Testis (tissue), 3 donors: ENCODE data around the gene RCN1. TPM values are rescaled to one million over a fixed set of nuclear protein-coding genes. Genes with fewer than 3 reads are reported as not detected.
"Not testable (repeated sequence)": the region's sequence is repeated elsewhere in the genome, so short reads cannot be mapped to it uniquely, and the experiment has no call there.

Experiments
- DNase-seq: peaks from one replicate; pipeline ENCODE4 v3.0.0-alpha.2; 2019
- H3K27ac ChIP-seq, 2 donors: fragments of 200-600 bp; sonication (generic); one replicate each; pipeline ENCODE4 v1.5.1; 2019
- H3K27me3 ChIP-seq: fragments of 200-600 bp; sonication (generic); one replicate; pipeline ENCODE4 v1.5.1; 2019
- H3K36me3 ChIP-seq: fragments of 200-600 bp; sonication (generic); one replicate; pipeline ENCODE4 v1.5.1; 2017; ENCODE audit warnings: low read depth; ENCODE audit errors: missing control alignments
- H3K4me1 ChIP-seq: fragments of 200-600 bp; sonication (generic); one replicate; pipeline ENCODE4 v1.5.1; 2019
- H3K4me3 ChIP-seq, 2 donors: fragments of 200-600 bp; sonication (generic); one replicate each; pipeline ENCODE4 v1.5.1; 2017 to 2019
- H3K9me3 ChIP-seq: fragments of 200-600 bp; sonication (generic); one replicate; pipeline ENCODE4 v1.5.1; 2017
- CTCF ChIP-seq, 3 experiments: fragments of 450-650 bp in 2 of 3; fragments of 200-600 bp in 1 of 3; sonication (generic) in 1 of 3; IDR thresholded peaks; one replicate each; pipeline ENCODE4 v1.5.1; 2016 to 2019; ENCODE audit warnings: antibody characterized with exemption in 3 of 3, mild to moderate bottlenecking in 2 of 3, moderate library complexity in 1 of 3
- POLR2A ChIP-seq: fragments of 450-650 bp; IDR thresholded peaks from one replicate; pipeline ENCODE4 v1.6.1; 2017; ENCODE audit warnings: antibody characterized with exemption, mild to moderate bottlenecking, moderate library complexity
- WGBS, 2 donors: methylation state at CpG; one replicate each; pipeline ENCODE4 v1.1.5; 2018; 5-methylcytosine and 5-hydroxymethylcytosine counted together
- intact Hi-C: fragments of 100-400 bp; cut with DNase I; formaldehyde crosslinking; loops from one replicate; pipeline ENCODE4 v1.15.1; 2023; ENCODE audit warnings: low total_unique reads
- polyA plus RNA-seq: library from polyadenylated mRNA; stranded (reverse); fragments of 350-450 nt; fragmentation: Illumina TruSeq; extraction: RNeasy Lipid Tissue Mini Kit (QIAGEN cat#74804); gene quantifications from one replicate; pipeline ENCODE4 v1.2.3, GENCODE V29; 2014; ENCODE audit warnings: low read depth, low replicate concordance; ENCODE audit not compliant: insufficient read depth
- total RNA-seq, 2 donors: library from RNA; depleted of rRNA; stranded (reverse); fragments of >200 nt; gene quantifications; one replicate each; pipeline ENCODE4 v1.2.3, GENCODE V29; 2016

RCN1 gene
- total and polyA plus RNA-seq, 3 donors from 2014 or later = 44.4 to 82.6 (median 47.3) TPM

- no peak for DNase-seq
- H3K36me3 ChIP-seq = no peaks in the 10 kb centered on the region
- 56 to 78% methylated on average over 1 of the region's 1 CpG for WGBS, 2 donors
- intact Hi-C loops = no loop called here
- no peak overlapping the region for H3K4me3 ChIP-seq
- H3K4me1 ChIP-seq = peaks cover 5% of the 10 kb centered on the region
- H3K27me3 ChIP-seq = no peaks in the 10 kb centered on the region
- no peak overlapping the region for H3K27ac ChIP-seq
- H3K9me3 ChIP-seq = no peaks in the 10 kb centered on the region
- TF ChIP-seq POLR2A (no peak), CTCF (IDR thresholded peaks at IDR 0.05) (no peak)
Measured at GRCh38 chr11:32094923-32095322, 4.0 kb downstream of the RCN1 start.

DNA sequence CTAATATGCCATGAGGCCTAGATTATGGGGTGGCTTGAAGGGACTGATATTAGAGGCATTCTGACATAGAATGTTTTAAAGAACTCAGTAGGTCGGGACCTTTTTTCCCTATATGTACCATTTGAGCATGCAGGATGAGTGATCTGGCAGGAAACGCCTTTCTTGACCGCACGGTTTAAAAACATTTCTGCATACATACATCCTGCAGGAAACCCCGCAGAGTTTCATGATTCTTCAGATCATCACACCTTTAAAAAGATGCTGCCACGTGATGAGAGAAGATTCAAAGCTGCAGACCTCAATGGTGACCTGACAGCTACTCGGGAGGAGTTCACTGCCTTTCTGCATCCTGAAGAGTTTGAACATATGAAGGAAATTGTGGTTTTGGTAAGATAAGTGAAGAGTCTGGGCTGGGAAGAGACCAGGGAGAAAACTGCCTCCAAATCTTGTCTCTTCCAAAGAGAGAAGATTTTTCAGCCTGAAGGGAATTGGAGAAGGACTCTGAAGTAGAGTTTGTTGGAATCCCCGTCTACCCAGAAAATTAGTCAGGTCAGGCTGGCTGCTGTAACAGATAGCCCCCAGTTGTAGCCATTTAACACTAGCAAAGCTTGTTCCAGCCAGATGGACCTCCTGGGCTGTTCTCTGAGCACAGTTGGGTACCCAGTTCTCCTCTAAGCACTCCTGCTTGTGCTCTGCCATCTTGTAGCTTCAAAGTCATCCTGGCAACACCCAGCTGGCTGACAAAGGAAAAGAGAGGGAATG is 7.4 kb downstream of the RCN1 start:
- Histone ChIP-seq H3K4me1 (no peaks in the 10 kb centered on the region), H3K4me3 (no peak overlapping the region), H3K36me3 (no peaks in the 10 kb centered on the region), H3K27me3 (no peaks in the 10 kb centered on the region), H3K9me3 (no peaks in the 10 kb centered on the region), H3K27ac (no peak overlapping the region)
- no peak for DNase-seq
- no peak for TF ChIP-seq CTCF (IDR thresholded peaks at IDR 0.05)
- TF ChIP-seq POLR2A = no peak
- 93 to 96% methylated on average over 8 of the region's 8 CpGs for WGBS, 2 donors
- intact Hi-C loops = no loop called here

DNA sequence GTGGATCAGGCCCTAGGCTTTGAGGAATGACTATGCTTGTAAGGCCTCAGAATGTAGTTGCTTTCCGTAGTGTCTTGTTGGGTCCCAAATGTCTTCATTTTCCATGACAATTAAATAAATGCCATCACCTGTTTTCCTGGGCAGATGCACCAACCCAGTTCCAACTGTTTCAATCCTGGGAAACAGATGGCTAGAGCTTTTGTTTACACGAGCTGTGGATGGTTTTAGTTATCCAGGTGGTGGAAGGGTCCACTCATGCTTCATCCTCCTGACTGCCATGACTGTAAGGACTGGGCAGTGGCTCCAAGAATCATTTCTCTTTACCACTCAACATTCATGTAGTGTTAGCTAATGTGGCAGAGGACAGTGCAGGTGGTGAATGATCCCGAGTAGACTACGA is 8.6 kb downstream of the RCN1 start:
- Histone ChIP-seq H3K4me1 (no peaks in the 10 kb centered on the region), H3K36me3 (no peaks in the 10 kb centered on the region), H3K4me3 (no peak overlapping the region), H3K27ac (no peak overlapping the region), H3K9me3 (no peaks in the 10 kb centered on the region), H3K27me3 (no peaks in the 10 kb centered on the region)
- DNase-seq = no peak
- no peak for TF ChIP-seq POLR2A
- TF ChIP-seq CTCF (IDR thresholded peaks at IDR 0.05) = no peak
- intact Hi-C loops = no loop called here
- WGBS, 2 donors = 83 to 92% methylated on average over 4 of the region's 4 CpGs

DNA sequence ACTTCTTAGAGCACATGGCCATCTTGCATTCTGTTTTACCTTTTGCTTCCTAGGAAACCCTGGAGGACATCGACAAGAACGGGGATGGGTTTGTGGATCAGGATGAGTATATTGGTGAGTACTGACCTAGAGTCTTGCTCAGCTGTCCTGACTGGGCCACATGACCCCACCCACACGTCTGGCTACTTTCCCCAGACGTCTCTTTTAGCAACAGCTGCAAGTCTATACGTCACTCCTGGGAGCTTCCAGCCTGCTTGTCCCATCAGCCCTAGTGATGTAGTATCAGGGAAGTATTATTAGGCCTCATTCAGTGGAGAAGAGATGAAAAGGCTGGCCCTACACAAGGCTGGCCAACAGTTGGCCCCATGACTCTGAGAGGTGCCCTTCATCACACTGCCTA is 9.6 kb downstream of the RCN1 start:
- intact Hi-C loops = no loop called here
- H3K4me1 ChIP-seq = no peaks in the 10 kb centered on the region
- no peak for DNase-seq
- H3K27ac ChIP-seq = no peak overlapping the region
- no peak overlapping the region for H3K4me3 ChIP-seq
- WGBS, 2 donors = 60 to 71% methylated on average over 5 of the region's 5 CpGs
- no peaks in the 10 kb centered on the region for H3K36me3 ChIP-seq
- H3K27me3 ChIP-seq = no peaks in the 10 kb centered on the region
- TF ChIP-seq POLR2A = no peak
- no peak for TF ChIP-seq CTCF (IDR thresholded peaks at IDR 0.05)
- H3K9me3 ChIP-seq = no peaks in the 10 kb centered on the region

GRCh38 chr11:32101791-32102190 is 10.9 kb downstream of the RCN1 start:
- intact Hi-C loops = no loop called here
- Histone ChIP-seq H3K9me3 (no peaks in the 10 kb centered on the region), H3K27ac (no peak overlapping the region), H3K4me3 (no peak overlapping the region), H3K27me3 (no peaks in the 10 kb centered on the region), H3K4me1 (no peaks in the 10 kb centered on the region), H3K36me3 (no peaks in the 10 kb centered on the region)
- 83 to 91% methylated on average over 11 of the region's 11 CpGs for WGBS, 2 donors
- TF ChIP-seq CTCF (IDR thresholded peaks at IDR 0.05) = no peak
- DNase-seq = no peak

- H3K9me3 ChIP-seq, DNase-seq, H3K27me3 ChIP-seq, intact Hi-C loops, H3K27ac ChIP-seq, H3K36me3 ChIP-seq, H3K4me1 ChIP-seq, H3K4me3 ChIP-seq: not testable (repeated sequence)
- WGBS, 2 donors = 76% methylated on average over 11 of the region's 11 CpGs
Measured at GRCh38 chr11:32103121-32103719, 12.3 kb downstream of the RCN1 start.
